IPS DF 19.7 (cell line): ENCODE data around the gene SGIP1.

ENCODE experiments used
- DNase-seq: peaks from one replicate; pipeline ENCODE4 v3.0.0-alpha.2; 2013; ENCODE audit warnings: low read depth, low spot score

Gene SGIP1

DNA sequence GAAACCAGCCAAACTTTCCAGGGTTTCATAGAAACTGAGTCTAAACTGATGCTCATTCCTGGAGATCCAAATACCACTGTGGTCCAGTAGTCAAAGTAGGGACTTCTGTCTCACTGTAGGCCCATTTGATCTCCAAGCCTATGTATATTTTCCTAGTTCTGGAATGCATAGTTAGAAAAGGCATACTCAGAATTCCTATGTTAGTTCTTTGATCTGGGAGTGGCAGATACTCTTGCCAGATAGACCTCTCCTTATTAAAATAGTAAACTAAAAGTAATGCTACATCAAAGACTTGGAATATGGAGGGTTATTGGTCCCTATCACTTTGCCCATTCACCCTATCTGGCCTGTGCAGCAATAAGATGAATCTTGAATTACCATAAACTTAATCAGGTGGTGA is 10.4 kb upstream of the SGIP1 start:
- no peak for DNase-seq

DNA sequence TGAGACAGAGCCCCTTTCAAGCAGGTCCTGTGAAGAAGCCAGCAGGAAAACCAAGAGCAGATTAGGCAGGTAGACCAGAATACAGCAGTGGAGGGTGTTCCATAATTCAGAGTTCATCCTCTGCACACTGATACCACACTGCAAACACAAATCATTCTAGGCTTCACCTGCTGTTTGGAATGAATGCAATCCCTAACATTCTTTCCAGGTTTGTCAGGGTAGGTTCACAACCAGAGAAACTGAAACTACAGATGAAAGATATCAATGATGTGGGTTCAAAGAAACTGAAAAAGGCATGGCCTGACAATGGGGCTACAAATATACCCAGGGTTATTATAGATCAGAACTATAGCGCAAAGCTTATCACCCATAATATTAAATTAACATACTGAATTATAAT is 8.9 kb upstream of the SGIP1 start:
- DNase-seq, result no peak

DNA sequence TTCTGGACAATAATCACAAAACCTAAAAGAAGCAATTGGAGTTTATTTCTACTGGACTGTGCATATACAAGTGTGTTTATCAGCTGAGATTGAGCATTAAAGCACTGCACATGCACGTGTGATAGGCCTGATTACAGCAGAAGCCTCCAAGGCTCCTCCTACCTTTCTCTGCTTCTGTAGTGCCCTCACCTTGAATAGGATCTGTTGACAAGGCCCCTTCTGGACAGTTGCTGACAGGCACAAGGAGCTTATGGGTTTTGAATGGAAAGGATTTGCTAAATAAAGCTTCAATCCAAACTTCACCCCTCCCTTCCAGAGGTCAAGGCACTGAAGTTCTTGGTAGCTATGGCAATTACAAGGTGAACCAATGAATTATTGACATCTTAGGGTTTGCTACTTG is 7.9 kb upstream of the SGIP1 start:
- no peak for DNase-seq

DNA sequence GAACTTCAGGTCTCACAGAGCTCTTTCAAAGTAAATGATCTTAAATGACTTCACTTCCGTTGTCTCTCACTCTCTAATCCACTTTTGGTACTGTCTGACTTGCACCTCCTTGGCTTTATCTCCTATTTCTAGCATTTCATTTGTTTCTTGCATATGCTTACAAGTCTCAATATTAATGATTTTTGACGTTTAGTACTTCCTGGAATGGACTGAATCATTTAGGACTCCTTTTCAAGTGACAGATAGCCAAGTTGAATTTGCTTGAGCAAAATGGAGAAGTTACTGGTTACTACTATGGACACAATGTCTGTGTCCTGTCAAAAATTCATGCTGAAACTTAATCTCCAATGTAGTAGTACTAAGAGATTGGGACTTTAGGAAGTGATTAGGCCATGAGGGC is 7.0 kb upstream of the SGIP1 start:
- DNase-seq, result no peak

DNA sequence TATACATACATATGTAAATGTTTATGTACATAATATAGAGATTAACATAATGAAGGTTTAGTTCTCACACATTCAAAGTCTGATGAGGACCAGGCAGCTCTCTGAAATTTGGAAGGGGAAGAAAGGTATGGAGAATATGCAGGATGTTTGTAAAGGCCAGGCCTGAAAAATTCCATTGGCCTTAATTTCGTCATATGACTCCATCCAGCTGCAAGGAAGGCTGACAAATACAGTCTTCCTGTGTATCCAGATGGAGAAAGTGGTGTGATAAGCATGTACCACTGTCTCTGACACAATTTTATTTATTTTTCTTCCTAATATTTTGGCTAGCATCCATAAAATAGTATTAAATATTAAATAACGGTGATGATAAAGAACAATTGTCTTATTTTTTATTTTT is 6.3 kb upstream of the SGIP1 start:
- no peak for DNase-seq

DNA sequence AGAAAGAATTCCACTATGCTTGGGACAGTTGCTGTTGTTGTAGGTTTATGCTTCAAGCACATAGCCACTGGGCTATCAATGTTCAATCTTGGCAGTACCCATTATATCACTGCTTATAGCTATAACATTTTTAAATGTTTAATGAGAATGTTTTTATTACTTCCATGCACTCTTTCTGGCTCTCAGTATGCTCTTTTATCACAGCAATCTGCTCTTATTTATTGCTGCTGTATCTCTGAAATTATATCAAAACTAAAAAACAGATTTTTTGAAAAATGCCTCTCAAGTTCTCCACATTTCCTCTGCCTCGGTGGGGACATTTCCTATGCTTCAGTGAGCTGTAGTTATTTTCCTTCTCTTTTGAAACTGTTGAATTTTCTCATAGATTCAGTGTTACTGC is 5.4 kb upstream of the SGIP1 start:
- no peak for DNase-seq

DNA sequence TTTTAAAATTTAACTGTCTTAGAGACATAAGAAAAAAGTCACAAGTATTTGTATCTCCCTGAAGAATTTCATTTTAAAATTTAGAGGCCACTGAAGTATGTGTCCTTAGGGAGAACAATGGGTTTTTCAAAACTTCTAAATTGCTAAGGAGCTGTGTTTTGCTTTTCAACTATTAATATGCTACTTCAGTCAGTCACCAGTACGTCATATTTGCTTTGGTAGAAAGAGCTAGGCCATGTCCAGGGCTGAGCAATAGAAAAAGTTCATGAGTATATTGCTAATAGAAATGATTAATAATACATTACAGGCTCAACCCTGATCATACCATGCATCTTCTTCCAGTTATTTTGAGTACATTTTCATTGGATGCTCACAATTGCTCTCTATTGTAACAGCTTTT is 1.7 kb upstream of the SGIP1 start:
- no peak for DNase-seq

DNA sequence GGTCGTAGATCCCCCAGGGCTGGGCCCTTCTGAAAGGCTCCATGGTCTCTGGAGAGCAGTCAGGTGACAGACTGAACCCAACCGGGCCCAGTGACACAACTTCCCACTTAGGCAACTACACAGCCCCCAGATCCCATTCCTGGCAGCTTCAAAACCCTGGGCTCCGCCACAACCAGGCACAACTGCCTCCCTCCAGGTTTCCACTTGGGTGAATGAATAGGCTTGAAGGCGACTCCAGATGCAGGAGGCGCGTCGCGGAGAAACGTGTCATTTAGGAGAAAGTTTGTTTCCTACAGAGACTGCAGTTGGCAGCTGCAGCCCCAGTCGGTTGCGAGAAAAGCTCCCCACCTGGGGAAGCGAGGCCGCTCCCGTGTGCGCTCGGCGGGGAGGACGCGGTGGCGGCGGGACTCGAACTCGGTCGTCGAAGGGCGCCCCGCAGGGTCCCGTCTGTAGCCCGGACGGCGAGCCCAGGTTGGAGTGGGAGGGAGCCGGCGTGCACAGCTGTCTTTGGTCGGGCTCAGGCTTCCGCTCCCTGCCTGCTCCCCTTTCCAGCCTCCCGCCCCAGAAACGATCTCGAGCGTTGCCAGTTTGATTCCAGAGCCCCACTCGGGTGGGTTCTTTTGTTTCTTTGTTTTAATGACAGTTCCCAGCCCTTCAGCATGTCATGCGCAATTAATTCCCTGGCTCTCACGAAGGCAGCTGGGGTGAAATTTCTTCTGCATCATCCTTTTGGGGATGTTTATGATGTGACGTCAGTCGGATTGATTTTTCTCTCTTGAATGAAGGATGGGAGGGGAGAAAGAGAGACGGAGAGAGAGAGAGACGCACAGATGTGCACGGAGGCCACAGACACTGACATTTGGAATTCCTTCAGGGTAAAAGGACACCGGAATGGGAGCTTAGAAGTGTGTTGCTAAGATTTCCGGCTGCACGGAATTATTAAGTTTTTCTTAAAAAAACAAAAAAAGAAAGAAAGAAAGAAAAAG is 862 bp upstream of the SGIP1 start:
- no peak for DNase-seq

DNA sequence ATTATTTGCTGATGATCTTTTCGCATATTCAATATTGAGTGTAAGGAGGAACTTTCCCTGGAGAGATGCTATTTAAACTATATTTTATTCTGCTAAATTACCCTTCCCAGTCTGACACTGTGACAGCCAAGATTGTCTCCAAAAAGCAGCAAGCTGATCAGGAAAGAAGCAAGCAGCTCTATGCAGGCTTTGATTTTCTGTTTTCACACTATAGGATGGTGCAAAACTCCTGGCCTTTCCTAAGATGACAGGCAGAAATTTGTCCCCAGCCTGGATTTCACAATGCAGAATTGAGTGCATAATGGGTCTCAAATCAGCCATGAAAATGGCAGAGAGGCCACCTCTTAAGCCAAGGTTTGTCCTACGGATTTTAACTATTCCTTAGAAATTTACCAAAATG is 1.1 kb downstream of the SGIP1 start:
- DNase-seq, result no peak

DNA sequence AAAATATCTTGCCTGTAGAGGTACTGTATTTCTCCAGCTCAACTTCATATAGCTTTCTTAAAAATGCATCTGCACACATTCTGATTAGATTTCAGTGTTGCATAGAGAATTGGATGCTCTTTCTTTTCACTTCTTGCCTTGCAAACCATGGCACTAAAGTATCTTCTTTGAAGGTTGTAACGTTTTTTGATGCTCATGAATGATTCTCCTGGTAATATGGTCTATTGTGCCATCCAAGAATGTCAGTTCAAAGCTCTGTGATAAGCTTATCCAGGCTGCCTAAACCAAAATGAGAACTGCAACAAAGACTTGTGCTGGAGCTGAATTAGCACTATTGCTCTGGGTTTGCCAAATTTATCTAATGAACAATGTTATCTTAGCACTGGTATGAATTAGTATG is 1.9 kb downstream of the SGIP1 start:
- DNase-seq, result no peak

DNA sequence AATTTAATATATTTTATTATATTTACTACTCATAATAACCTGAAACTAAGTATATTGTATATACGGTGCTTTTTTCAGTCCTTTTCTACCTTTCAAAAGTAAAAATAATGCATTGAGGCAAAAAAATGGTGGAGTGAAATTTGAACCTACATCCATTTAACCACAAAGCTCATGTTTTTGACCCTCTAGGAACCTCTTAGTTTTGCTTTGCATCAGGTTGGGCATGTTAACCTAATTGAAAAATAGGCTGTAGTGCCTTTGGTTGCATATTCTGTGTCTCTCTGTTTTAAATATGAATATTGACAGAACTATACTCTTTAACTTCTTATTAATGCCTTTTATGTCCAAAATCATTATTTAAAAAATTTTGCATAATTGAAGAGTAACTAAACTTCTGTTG is 3.8 kb downstream of the SGIP1 start:
- DNase-seq, result no peak

DNA sequence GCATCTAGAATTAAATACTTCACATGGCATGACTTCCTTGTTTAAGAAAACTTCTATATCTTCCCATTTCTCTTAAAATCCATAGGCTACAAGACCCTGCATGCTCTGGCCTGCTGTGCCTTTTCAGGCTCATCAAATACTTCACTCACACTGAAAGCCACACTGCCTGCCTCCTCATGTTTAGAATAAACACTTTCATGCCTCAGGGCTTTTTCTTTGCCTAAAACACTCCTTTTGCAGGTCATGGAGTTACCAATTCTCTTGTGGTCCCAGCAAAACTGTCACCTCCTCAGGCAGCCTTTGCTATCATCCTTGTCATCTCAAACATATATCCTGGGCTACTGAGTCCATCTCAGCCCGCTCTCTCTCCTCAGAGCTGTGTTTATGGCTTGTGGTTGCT is 5.5 kb downstream of the SGIP1 start:
- no peak for DNase-seq

DNA sequence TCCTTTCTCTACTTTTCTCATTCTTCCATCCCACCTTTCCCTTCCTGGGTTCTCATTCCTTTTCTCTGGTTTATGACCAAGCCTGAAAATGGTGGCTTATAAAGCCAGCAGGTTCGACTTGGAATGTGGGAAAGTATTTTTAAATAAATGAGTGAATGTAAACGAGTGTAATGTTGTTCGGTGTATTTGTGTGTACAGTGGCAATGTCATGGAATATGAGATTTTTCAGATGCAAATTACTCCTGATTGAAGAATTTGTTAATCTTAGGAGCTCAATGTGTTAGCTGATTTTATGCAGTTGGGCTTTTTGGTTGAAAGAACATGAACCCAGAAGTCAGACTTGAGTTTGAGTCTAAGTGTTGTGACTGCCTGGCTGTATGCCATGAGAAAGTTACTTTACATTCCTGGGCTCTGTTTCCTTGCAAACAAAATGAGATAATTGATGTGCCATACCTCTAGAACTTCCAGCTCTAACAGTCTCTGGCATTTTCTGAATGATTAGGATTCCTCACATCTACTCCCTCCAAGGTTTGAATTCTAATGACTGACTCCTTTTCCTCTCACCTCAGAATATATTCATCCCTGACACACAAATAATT is 6.6 kb downstream of the SGIP1 start:
- no peak for DNase-seq

DNA sequence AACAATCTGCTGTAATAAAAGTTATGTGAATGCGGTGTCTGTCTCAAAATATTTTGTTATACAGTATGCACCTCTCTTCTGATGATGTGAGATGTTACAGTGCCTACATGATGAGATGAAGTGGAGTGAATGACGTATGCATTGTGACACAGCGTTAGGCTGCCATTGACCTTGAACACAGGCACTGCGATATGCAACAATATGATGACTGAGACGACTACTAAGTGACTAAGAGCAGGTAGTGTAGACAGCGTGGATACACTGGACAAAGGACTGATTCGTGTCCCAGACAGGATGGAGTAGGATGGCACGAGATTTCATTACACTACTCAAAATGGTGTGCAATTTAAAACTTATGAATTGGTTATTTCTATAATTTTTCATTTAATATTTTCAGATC is 8.4 kb downstream of the SGIP1 start:
- no peak for DNase-seq

DNA sequence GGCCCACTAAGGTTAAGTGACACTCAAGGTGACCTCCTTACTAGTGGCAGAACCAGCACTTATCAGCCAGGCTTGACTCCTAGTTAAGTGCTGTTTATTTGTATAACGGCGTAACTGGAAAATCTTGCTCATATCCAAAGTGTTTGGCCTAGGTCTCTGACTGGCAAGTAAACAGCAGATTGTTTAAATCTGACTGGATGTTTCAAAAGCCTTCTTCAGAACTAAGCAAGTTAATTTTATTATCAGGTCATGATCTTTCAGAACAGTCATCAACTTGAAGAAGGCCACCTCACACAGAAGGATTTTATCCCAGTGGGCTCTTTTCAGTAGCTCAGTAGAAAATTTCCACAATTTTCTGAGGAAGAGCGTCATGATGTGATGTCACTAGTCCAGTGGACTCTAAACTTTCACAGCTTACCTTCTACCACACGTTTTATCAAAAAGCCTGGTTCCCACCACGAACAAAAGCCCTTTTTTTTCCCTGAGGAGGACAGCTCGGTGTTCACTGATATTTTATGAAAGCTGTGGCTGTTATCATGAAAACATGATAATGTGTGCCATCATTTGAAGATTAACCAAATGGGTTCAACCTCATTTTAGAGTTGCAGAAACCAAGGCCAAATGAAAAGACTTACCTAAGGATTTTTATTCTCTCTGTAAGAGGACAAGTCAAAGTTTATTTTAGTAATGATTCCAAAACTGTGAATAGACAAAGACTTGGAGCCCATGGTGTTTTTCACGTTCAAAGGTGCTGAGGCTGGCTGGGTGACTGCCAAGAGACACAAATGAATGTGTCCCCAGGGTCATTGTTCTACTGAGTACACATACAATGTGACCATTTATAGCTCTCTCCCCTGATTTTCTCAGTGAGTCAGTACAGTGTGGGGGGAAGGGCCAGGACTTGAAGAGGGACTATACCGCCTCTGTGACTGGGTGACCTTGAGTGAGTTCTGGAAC is 9.1 kb downstream of the SGIP1 start:
- no peak for DNase-seq

DNA sequence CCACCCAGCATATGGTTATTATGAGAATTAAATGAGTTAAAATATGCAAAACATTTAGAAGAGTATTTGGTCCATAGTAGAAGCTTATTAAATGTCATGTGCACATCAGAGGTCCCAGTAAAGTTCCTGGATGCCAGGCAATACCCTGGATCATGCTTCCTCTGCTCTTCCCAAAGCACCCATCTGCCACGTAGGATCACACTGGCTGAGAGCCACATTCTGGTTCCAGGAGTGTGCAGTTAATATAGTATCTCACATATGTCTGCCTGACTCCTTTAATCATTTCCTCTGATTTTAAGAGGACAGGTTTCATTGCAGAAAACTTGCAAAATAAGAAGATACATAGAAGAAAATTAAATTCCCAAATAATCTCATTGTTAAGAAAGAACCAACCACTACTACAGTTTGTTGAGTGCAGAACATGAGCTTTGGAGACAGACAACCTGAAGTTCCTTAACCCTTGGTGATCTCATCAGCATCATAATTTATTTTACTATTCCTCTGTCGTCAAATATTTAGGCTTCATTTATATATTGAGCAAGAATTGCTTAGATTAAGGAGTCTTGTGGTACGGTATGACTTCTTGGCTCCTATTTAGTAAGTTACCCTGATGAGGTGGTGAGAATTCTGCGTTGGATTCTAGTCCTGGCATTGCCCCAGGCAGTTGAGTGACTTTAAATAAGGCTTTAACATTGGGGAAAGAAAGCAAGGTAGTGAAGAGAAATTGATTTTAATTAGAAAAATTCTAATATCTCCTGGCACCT is 12.3 kb downstream of the SGIP1 start:
- DNase-seq, result no peak

DNA sequence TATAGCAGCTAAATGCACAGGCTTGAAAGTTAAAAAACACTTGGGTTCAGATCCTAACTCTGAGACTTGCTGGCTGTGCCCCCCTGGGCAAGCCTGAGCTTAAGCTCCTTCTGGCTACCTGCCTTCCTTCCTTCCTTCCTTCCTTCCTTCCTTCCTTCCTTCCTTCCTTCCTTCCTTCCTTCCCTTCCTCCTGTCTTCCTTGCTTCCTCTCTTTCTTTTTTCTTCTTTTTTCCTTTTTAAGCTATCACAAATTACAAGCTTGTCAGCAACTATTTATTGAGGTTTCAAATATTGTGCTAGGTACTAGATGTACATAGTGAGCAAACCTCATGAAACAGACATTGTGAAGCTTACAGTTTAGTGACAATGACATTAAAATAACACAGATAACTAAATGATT is 15.1 kb downstream of the SGIP1 start:
- no peak for DNase-seq

DNA sequence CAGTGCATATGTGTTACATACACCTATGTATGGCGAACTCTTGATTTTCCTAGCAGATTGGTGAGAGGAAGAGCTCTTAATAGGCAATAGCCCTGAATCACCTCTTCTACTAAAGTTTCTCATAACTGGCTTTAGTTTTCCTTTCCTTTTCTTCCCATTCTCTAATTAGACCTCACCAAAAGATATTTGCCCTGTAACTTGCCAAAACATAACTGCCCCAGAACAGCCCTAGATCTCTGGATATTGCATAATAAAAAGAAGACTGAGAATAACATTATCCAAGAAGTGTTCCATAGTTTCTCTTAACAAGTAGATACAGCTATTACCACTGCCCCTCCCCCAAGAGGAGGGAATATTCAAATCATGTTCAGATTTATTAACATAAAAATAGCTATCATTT is 16.3 kb downstream of the SGIP1 start:
- DNase-seq, result no peak

DNA sequence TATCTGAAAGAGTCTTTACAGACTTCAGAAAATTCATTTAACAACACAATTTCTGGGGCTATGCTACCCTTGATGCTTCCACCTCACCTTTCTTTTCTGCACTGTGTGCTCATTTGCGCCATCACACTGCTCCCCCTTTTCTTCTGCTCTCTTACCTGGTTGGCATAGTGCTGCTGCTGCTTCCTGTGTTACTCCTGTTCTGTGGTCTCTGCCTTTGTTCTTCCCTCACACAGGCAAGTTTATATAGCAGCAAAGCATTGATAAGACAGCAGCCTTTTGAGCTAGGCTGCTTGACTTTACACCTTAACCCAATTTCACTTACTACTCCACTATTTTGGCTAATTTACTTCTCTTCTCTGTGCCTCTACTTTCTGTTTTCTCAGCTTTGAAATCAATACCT is 18.3 kb downstream of the SGIP1 start:
- DNase-seq, result no peak

DNA sequence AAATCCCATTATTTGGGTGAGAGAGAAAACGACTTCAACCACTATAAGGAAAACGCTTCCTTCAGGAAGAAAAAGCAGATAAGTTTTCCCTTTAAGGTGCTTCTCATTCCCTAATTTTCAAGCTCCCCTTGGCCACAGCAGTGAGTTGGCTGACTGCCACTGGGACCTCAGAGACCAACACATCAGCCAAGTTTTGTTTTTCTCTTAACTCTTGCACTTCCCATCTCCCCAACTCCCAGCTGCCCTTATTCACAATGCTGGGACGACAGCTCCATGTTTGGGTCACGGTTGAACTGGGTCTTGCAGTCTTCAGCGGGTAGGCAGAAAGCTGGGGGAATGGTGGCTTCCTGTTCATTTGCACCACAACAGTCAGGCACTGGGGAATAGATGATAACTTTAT is 18.9 kb downstream of the SGIP1 start:
- no peak for DNase-seq

DNA sequence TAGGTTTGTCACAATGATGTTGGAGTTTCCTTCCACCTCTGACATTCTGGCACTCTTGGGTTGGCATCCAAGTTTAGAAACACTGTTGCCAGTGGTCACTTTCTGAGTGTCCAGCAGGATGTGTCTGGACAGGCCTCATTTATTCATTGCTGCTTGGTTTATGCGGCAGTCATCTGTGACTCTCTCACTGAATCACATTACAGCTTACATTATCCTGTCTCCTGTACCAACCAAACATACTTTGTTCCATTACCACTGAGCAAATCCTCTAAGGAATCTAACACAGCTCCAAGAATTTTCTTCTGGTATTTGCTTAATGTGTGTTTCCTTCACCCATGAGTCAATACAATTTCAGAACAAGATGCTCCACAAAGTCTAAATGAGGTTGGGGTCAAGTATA is 19.9 kb downstream of the SGIP1 start:
- no peak for DNase-seq
